Lung (tissue), 12 donors: ENCODE data around the gene DBX1. TPM values are rescaled to one million over a fixed set of nuclear protein-coding genes. Genes with fewer than 3 reads are reported as not detected.
"Not testable (repeated sequence)": the region's sequence is repeated elsewhere in the genome, so short reads cannot be mapped to it uniquely, and the experiment has no call there.

ENCODE experiments used
- ATAC-seq: fragments of 200-7000 bp; cut with Tn5 transposase; one replicate; pipeline ENCODE4 v1.9.1; 2020; ENCODE audit warnings: moderate number of reproducible peaks; ENCODE audit not compliant: insufficient read depth, low FRiP score
- DNase-seq, 3 donors: peaks; one replicate each; pipeline ENCODE4 v3.0.0-alpha.2; 2013 to 2017
- H3K27ac ChIP-seq, 2 donors: one replicate each; pipeline ENCODE4 v1.5.1; 2013; ENCODE audit warnings: mild to moderate bottlenecking in 2 of 2, moderate library complexity in 2 of 2, control low read depth in 1 of 2, inconsistent platforms in 1 of 2, low read depth in 1 of 2, low read length in 1 of 2
- H3K27me3 ChIP-seq, 3 donors: one replicate each; pipeline ENCODE4 v1.5.1; 2013; ENCODE audit warnings: low read length in 2 of 3; ENCODE audit not compliant: control insufficient read depth in 3 of 3, insufficient read depth in 3 of 3
- H3K36me3 ChIP-seq, 4 donors: one replicate each; pipeline ENCODE4 v1.5.1; 2013; ENCODE audit warnings: low read length in 4 of 4, mild to moderate bottlenecking in 1 of 4, moderate library complexity in 1 of 4; ENCODE audit not compliant: control insufficient read depth in 4 of 4, insufficient read depth in 4 of 4
- H3K4me1 ChIP-seq, 5 donors: one replicate each; pipeline ENCODE4 v1.5.1; 2013; ENCODE audit warnings: low read length in 5 of 5, mild to moderate bottlenecking in 2 of 5, moderate library complexity in 1 of 5; ENCODE audit not compliant: control insufficient read depth in 5 of 5, insufficient read depth in 5 of 5
- H3K4me3 ChIP-seq: one replicate; pipeline ENCODE4 v1.5.1; 2013; ENCODE audit warnings: mild to moderate bottlenecking, control low read depth, moderate library complexity
- H3K9ac ChIP-seq, 2 donors: one replicate each; pipeline ENCODE4 v1.5.1; 2013; ENCODE audit warnings: low read length in 2 of 2, control low read depth in 1 of 2; ENCODE audit not compliant: insufficient read depth in 1 of 2
- H3K9me3 ChIP-seq, 4 donors: one replicate each; pipeline ENCODE4 v1.5.1; 2013; ENCODE audit warnings: low read length in 3 of 4, mild to moderate bottlenecking in 1 of 4, moderate library complexity in 1 of 4; ENCODE audit not compliant: control insufficient read depth in 4 of 4, insufficient read depth in 3 of 4
- CTCF ChIP-seq: IDR thresholded peaks from 2 replicates; pipeline ENCODE4 v1.5.1; 2012; ENCODE audit warnings: mild to moderate bottlenecking; ENCODE audit errors: control extremely low read depth, extremely low read depth
- WGBS, 2 donors: extraction: QIAGEN DNeasy Blood & Tissue Kit; methylation state at CpG; one replicate each; pipeline ENCODE4 v1.1.7; 2013; 5-methylcytosine and 5-hydroxymethylcytosine counted together
- polyA plus RNA-seq, 2 donors: library from polyadenylated mRNA; stranded (reverse); fragments of 200-250 nt; gene quantifications; one replicate each; pipeline ENCODE4 v1.2.1, GENCODE V29; 2013
- total RNA-seq, 2 donors: library from RNA; depleted of rRNA in 1 of 2; stranded (reverse); fragments of >200 nt in 1 of 2; gene quantifications; one replicate each; pipeline ENCODE4 v1.2.1, GENCODE V29; 2014 to 2021
- donor health status: control.
- donor health status: control.
- donor health status: Bipolar disorder and iron deficiency.
- donor health status: healthy.
- donor health status: DM: yes; HTN: yes; CAD: no.

The DBX1 gene
- total and polyA plus RNA-seq, 4 donors, result not detected

DNA sequence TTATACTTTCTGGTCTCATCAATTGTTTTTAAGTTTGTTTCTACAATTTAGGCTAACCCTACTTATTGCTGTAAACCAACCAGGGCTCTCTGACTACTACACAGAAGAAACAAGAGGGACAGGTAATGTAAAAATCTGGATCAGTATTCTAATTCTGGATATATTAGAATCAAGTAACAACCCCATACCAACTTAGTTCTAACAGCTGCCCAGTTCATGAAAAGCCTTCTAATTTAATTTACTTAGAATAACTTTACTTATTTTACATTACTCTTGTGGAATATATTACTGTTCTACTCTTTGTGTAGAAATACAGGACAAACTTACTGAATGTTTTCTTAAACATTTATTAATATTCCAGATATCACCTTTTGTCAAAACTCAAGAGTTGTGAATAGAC is 45.5 kb upstream of the DBX1 start:
- Histone ChIP-seq H3K27me3 (peaks cover 4 to 53% (median 45%) of the 10 kb centered on the region in 3 donors), H3K27ac (no peak overlapping the region), H3K4me1 (no peaks in the 10 kb centered on the region), H3K36me3 (no peaks in the 10 kb centered on the region), H3K9ac (no peak overlapping the region), H3K9me3 (no peaks in the 10 kb centered on the region), H3K4me3 (no peak overlapping the region)
- no peak for TF ChIP-seq CTCF
- DNase-seq (no peak), ATAC-seq (no peak)

DNA sequence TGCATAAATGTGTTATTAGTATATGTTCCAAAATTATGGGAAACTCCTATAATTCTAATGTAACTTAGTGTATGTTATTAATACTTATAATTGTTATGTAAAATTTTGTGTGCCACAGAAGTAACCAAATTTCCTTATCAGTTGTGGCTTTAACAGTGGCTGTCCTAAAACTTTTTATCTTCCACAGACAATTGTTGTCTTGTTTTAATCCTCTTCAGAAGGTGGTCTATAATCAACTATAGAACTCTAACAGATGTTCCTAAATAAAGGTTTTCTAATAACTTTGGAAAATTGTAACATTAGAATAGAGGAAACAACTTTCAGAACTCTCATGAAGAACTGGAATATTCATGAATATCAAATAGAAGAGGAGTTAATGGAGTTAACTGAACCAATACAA is 44.4 kb upstream of the DBX1 start:
- H3K27me3 ChIP-seq, result peaks cover 4 to 49% (median 41%) of the 10 kb centered on the region in 3 donors
- H3K36me3 ChIP-seq, result no peaks in the 10 kb centered on the region
- DNase-seq (no peak), ATAC-seq (no peak)
- H3K9ac ChIP-seq, result no peak overlapping the region
- TF ChIP-seq CTCF, result no peak
- H3K4me3 ChIP-seq, result no peak overlapping the region
- no peaks in the 10 kb centered on the region for H3K4me1 ChIP-seq
- no peak overlapping the region for H3K27ac ChIP-seq
- H3K9me3 ChIP-seq, result no peaks in the 10 kb centered on the region

DNA sequence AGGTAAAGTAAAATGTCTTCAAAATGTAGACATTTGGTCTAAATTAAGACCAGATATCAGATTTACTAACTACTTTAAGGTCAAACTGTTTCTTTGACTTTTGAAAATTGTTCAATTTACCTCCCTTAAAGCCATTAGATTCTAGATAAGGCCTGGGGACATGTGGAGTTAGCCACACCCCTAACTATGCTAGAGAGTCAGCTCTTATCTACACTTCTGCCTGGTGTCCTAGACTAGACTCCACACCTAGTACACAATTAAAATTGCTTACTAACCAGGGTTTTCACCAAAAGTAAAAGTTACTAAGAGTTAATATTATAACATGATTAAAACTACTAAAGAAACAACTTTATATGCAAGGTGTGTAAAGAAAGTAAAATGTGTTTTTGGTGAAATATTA is 43.6 kb upstream of the DBX1 start:
- H3K9ac ChIP-seq, result no peak overlapping the region
- H3K27me3 ChIP-seq, result peaks cover 0 to 40% (median 33%) of the 10 kb centered on the region in 3 donors
- H3K9me3 ChIP-seq, result no peaks in the 10 kb centered on the region
- no peak for TF ChIP-seq CTCF
- no peak overlapping the region for H3K4me3 ChIP-seq
- no peaks in the 10 kb centered on the region for H3K36me3 ChIP-seq
- DNase-seq (no peak), ATAC-seq (no peak)
- no peak overlapping the region for H3K27ac ChIP-seq
- no peaks in the 10 kb centered on the region for H3K4me1 ChIP-seq

GRCh38 chr11:20201231-20201630 is 41.0 kb upstream of the DBX1 start:
- H3K27ac ChIP-seq, result no peak overlapping the region
- no peak for TF ChIP-seq CTCF
- no peaks in the 10 kb centered on the region for H3K4me1 ChIP-seq
- no peak overlapping the region for H3K9ac ChIP-seq
- H3K27me3 ChIP-seq, result peaks cover 0 to 19% (median 7%) of the 10 kb centered on the region in 3 donors
- 22 to 49% methylated on average over 2 of the region's 2 CpGs for WGBS, 2 donors
- H3K36me3 ChIP-seq, result no peaks in the 10 kb centered on the region
- H3K4me3 ChIP-seq, result no peak overlapping the region
- ATAC-seq (no peak), DNase-seq (no peak)
- H3K9me3 ChIP-seq, result no peaks in the 10 kb centered on the region

- H3K4me3 ChIP-seq, H3K9me3 ChIP-seq, DNase-seq, H3K9ac ChIP-seq, H3K27ac ChIP-seq, ATAC-seq, H3K4me1 ChIP-seq, H3K36me3 ChIP-seq: not testable (repeated sequence)
- 24 to 27% methylated on average over 5 of the region's 5 CpGs for WGBS, 2 donors
- H3K27me3 ChIP-seq, result peaks cover 0 to 18% (median 7%) of the 10 kb centered on the region in 3 donors
Measured at GRCh38 chr11:20200331-20200955, 40.2 kb upstream of the DBX1 start.
